H1 (cell line): ENCODE data around the gene WRAP73. TPM values are rescaled to one million over a fixed set of nuclear protein-coding genes. Genes with fewer than 3 reads are reported as not detected.

Experiments used
- CEBPB ChIP-seq: IDR thresholded peaks from 2 replicates; pipeline ENCODE4 v1.6.1; 2012; ENCODE audit warnings: low read depth, low read length
- SP4 ChIP-seq: IDR thresholded peaks from 2 replicates; pipeline ENCODE4 v1.6.1; 2012; ENCODE audit warnings: low read length, inconsistent platforms
- SUZ12 ChIP-seq: fragments of 200-600 bp; sonication (generic); IDR thresholded peaks from 2 replicates; pipeline ENCODE4 v1.6.1; 2012; ENCODE audit warnings: mild to moderate bottlenecking, inconsistent platforms, low read length, moderate library complexity, mixed read lengths
- TAF1 ChIP-seq: IDR thresholded peaks from 2 replicates; pipeline ENCODE4 v1.6.1; 2011; ENCODE audit warnings: mild to moderate bottlenecking, low read depth, low read length
- YY1 ChIP-seq: IDR thresholded peaks from 2 replicates; pipeline ENCODE4 v1.6.1; 2011; ENCODE audit warnings: low read depth, mild to moderate bottlenecking, low read length
- polyA plus RNA-seq, 7 experiments: library from polyadenylated mRNA; depleted of rRNA in 3 of 7; stranded (reverse) in 5 of 7; unstranded in 2 of 7; fragments of >200 nt in 5 of 7; fragments of 200-250 nt in 2 of 7; gene quantifications; 1 replicate in 5 of 7; 2 replicates in 1 of 7; 4 replicates in 1 of 7; pipeline versions ENCODE4 v1.2.1 to v1.2.3, GENCODE V29; 2011 to 2013; ENCODE audit warnings: missing spikeins in 2 of 7, mixed read lengths in 2 of 7
- total RNA-seq: library from RNA; stranded (reverse); fragmentation: NEBNext Ultra II Directional; extraction: Animal tissue kit (Norgen Biotek cat#: 25700); gene quantifications from 2 replicates; pipeline ENCODE4 v1.2.1, GENCODE V29; 2021

Gene WRAP73
- total and polyA plus RNA-seq, 2 of the 8 experiments (the other 6 are each of a cell fraction or from before 2014, with no cell fraction given) = 30.3 to 50.7 TPM

- TF ChIP-seq YY1 (no peak), SUZ12 (no peak), SP4 (no peak), TAF1 (no peak), CEBPB (no peak)
Measured at GRCh38 chr1:3660704-3661103, 10.8 kb upstream of the WRAP73 start (continued).
